Measurements from ENCODE around the gene SHKBP1. TPM values are rescaled to one million over a fixed set of nuclear protein-coding genes. Genes with fewer than 3 reads are reported as not detected.

The SHKBP1 gene
- total RNA-seq, 1 donor from 2014 or later, result 51.6 TPM

GRCh38 chr19:40630571-40631160 lies 54.0 kb downstream of the SHKBP1 start:
- TF ChIP-seq CTCF (IDR thresholded peaks at IDR 0.05), result no peak
- no peak for TF ChIP-seq POLR2AphosphoS5 (IDR thresholded peaks at IDR 0.05; ENCODE audit: insufficient read depth in 1 of 2, low read depth in 1 of 2)
- TF ChIP-seq POLR2A (IDR thresholded peaks at IDR 0.05), result no peak
- peaks cover 6% of the 10 kb centered on the region for H3K4me1 ChIP-seq
- no peaks in the 10 kb centered on the region for H3K9me3 ChIP-seq
- intact Hi-C loops (cut with DNase I), result loop anchor here (10.0 kb wide), 2 partner anchors 96 to 166 kb away; partner anchors contain the start of genes BLVRB and SPTBN4
- no peak overlapping the region for H3K27ac ChIP-seq
- no peaks in the 10 kb centered on the region for H3K27me3 ChIP-seq
- no peak overlapping the region for H3K4me3 ChIP-seq
- no peak for DNase-seq (ENCODE audit: extremely low spot score in 2 of 2)
- H3K36me3 ChIP-seq, result peaks cover 0 to 35% of the 10 kb centered on the region in 2 donors

GRCh38 chr19:40632311-40633036 lies 55.8 kb downstream of the SHKBP1 start:
- Histone ChIP-seq H3K4me1 (peaks cover 6% of the 10 kb centered on the region), H3K9me3 (no peaks in the 10 kb centered on the region), H3K27ac (no peak overlapping the region), H3K36me3 (peaks cover 0 to 17% of the 10 kb centered on the region in 2 donors), H3K27me3 (no peaks in the 10 kb centered on the region), H3K4me3 (no peak overlapping the region)
- TF ChIP-seq POLR2AphosphoS5 (IDR thresholded peaks at IDR 0.05; ENCODE audit: insufficient read depth in 1 of 2, low read depth in 1 of 2) (no peak), POLR2A (IDR thresholded peaks at IDR 0.05) (no peak), CTCF (IDR thresholded peaks at IDR 0.05) (no peak)
- intact Hi-C loops (cut with DNase I), result loop anchor here (10.0 kb wide), 2 partner anchors 98 to 168 kb away; partner anchors contain the start of genes BLVRB and SPTBN4
- no peak for DNase-seq (ENCODE audit: extremely low spot score in 2 of 2)

GRCh38 chr19:40633207-40633606 lies 56.5 kb downstream of the SHKBP1 start:
- H3K4me3 ChIP-seq, result no peak overlapping the region
- intact Hi-C loops (cut with DNase I), result loop anchor here (10.0 kb wide), 2 partner anchors 98 to 168 kb away; partner anchors contain the start of genes BLVRB and SPTBN4
- H3K9me3 ChIP-seq, result no peaks in the 10 kb centered on the region
- TF ChIP-seq POLR2A (IDR thresholded peaks at IDR 0.05) (no peak), POLR2AphosphoS5 (IDR thresholded peaks at IDR 0.05; ENCODE audit: insufficient read depth in 1 of 2, low read depth in 1 of 2) (no peak), CTCF (IDR thresholded peaks at IDR 0.05) (no peak)
- no peaks in the 10 kb centered on the region for H3K27me3 ChIP-seq
- H3K36me3 ChIP-seq, result peaks cover 0 to 15% of the 10 kb centered on the region in 2 donors
- peaks cover 6% of the 10 kb centered on the region for H3K4me1 ChIP-seq
- peak overlapping the region; percentile 68 for H3K27ac ChIP-seq
- no peak for DNase-seq (ENCODE audit: extremely low spot score in 2 of 2)

GRCh38 chr19:40638327-40638726 lies 61.7 kb downstream of the SHKBP1 start:
- Histone ChIP-seq H3K9me3 (no peaks in the 10 kb centered on the region), H3K27ac (no peak overlapping the region), H3K36me3 (no peaks in the 10 kb centered on the region), H3K4me3 (no peak overlapping the region), H3K4me1 (peaks cover 22% of the 10 kb centered on the region), H3K27me3 (no peaks in the 10 kb centered on the region)
- no peak for TF ChIP-seq POLR2A (IDR thresholded peaks at IDR 0.05)
- no peak for TF ChIP-seq CTCF (IDR thresholded peaks at IDR 0.05)
- no peak for TF ChIP-seq POLR2AphosphoS5 (IDR thresholded peaks at IDR 0.05; ENCODE audit: insufficient read depth in 1 of 2, low read depth in 1 of 2)
- intact Hi-C loops (cut with DNase I), result loop anchor here (10.0 kb wide), 2 partner anchors 104 to 174 kb away; partner anchors contain the start of genes BLVRB and SPTBN4
- DNase-seq (ENCODE audit: extremely low spot score in 2 of 2), result no peak
